LNCaP clone FGC (cell line): Measurements from ENCODE around the gene GRM1.

Experiments
- DNase-seq: peaks from one replicate; pipeline ENCODE4 v3.0.0-alpha.2; 2011; ENCODE audit warnings: low read depth
- H3K4me3 ChIP-seq: 2 replicates; pipeline ENCODE4 v1.5.1; 2011; ENCODE audit warnings: mild to moderate bottlenecking, low read depth, low read length, control low read depth
- CTCF ChIP-seq: IDR thresholded peaks from 2 replicates; pipeline ENCODE4 v1.5.1; 2012; ENCODE audit warnings: mild to moderate bottlenecking; ENCODE audit not compliant: control insufficient read depth, insufficient read depth; ENCODE audit errors: extremely low read depth

Gene GRM1

GRCh38 chr6:146209942-146210341 is 181.1 kb downstream of the GRM1 start:
- DNase-seq = no peak
- no peak overlapping the region for H3K4me3 ChIP-seq
- no peak for TF ChIP-seq CTCF

- no peak for DNase-seq
- no peak for TF ChIP-seq CTCF
- H3K4me3 ChIP-seq = no peak overlapping the region
Observed at GRCh38 chr6:146210406-146211083, 181.7 kb downstream of the GRM1 start.

GRCh38 chr6:146211646-146212045 is 182.8 kb downstream of the GRM1 start:
- DNase-seq = no peak
- no peak for TF ChIP-seq CTCF
- H3K4me3 ChIP-seq = no peak overlapping the region

- no peak overlapping the region for H3K4me3 ChIP-seq
- DNase-seq = no peak
- no peak for TF ChIP-seq CTCF
Observed at GRCh38 chr6:146212781-146213180, 183.9 kb downstream of the GRM1 start.

- H3K4me3 ChIP-seq = no peak overlapping the region
- DNase-seq = no peak
- TF ChIP-seq CTCF = no peak
Observed at GRCh38 chr6:146219101-146219500, 190.2 kb downstream of the GRM1 start.

GRCh38 chr6:146224449-146224848 is 195.6 kb downstream of the GRM1 start:
- H3K4me3 ChIP-seq = no peak overlapping the region
- DNase-seq = no peak
- TF ChIP-seq CTCF = no peak

GRCh38 chr6:146224988-146225387 is 196.1 kb downstream of the GRM1 start:
- DNase-seq = no peak
- no peak for TF ChIP-seq CTCF
- no peak overlapping the region for H3K4me3 ChIP-seq
